NCI-H1436 (cell line): ENCODE measurements around the gene MAP3K20.
"Not testable (repeated sequence)": the region's sequence is repeated elsewhere in the genome, so short reads cannot be mapped to it uniquely, and the experiment has no call there.

ENCODE experiments used
- DNase-seq: peaks from one replicate; lab custom pipeline; 2025; lab: John Stamatoyannopoulos, UW

The MAP3K20 gene

GRCh38 chr2:173281898-173282297 lies 206.3 kb downstream of the MAP3K20 start:
- DNase-seq = not testable (repeated sequence)

- no peak for DNase-seq
Measured at GRCh38 chr2:173282795-173283545, 207.3 kb downstream of the MAP3K20 start.

GRCh38 chr2:173286153-173286809 lies 210.6 kb downstream of the MAP3K20 start:
- no peak for DNase-seq

GRCh38 chr2:173287594-173287993 lies 211.9 kb downstream of the MAP3K20 start:
- DNase-seq = no peak

- no peak for DNase-seq
Measured at GRCh38 chr2:173288561-173288960, 212.9 kb downstream of the MAP3K20 start.

GRCh38 chr2:173290046-173290445 lies 214.4 kb downstream of the MAP3K20 start:
- DNase-seq = no peak

- no peak for DNase-seq
Measured at GRCh38 chr2:173290518-173290917, 214.9 kb downstream of the MAP3K20 start.

DNA sequence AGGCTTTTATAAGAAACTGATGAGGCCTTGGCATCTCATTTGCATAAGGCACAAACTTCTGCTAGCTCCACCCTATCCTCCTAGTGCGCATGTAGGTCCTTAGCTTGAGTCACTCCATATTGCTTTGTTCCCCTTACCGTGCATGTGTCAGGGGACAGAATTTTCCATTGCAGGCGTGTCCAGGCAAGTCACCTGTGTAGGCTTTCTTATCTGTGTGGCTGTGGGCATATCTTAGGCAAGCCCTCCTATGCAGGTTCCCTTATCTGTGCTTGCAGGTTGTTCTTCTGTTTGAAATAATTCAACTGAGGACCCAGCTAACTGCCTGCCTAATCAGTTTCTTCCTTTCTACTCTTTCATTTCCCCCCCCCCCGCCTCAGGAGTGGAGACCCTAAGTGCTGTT lies 215.8 kb downstream of the MAP3K20 start:
- no peak for DNase-seq

- DNase-seq = no peak
Measured at GRCh38 chr2:173296235-173296634, 220.6 kb downstream of the MAP3K20 start.

DNA sequence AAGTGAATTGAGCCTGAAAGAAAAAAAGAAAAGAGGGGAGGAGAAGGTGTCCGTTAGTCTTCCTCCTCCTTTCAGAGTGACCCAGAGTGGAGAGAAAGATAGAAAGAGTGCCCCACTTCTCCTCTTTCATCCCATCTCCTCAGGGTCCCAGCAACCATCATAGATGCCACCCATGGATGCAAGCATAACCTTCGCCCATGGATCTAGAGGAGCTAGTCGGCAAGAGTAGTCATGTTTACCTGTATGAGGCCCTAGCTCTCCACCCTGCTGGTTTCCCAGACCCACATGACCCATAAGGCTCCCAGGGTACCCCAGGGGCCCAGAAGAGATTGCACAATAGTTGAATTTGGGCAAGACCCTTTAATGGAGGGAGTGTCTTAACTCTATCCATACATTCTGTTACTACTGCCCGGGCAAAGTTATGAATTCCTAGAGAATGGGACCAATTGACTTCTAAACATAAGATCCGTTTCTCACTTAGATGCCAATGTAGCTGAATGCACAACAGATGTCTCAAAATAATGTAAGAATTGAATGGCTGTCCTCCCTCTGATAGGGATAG lies 223.0 kb downstream of the MAP3K20 start:
- DNase-seq = no peak

DNA sequence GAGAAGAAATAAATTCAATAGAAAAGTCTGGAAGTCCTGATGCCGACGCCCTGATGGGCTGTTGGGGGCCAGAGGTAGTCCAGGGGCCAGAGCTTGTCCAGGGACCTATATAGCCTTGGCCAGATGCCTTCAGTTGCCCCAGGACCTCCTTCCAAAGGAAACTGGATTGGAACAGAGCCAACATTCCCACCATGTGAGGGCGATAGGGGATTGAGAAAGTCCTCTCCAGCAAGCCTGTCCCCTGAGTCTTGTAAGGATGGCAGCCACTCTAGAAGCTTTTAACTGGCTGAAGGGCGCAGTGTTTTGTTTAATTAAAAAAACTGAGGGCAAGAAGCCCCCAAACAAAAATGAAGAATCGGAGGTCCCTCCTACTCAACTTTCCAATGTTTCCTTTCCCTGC lies 224.1 kb downstream of the MAP3K20 start:
- no peak for DNase-seq

- no peak for DNase-seq
Measured at GRCh38 chr2:173300458-173300857, 224.8 kb downstream of the MAP3K20 start.

DNA sequence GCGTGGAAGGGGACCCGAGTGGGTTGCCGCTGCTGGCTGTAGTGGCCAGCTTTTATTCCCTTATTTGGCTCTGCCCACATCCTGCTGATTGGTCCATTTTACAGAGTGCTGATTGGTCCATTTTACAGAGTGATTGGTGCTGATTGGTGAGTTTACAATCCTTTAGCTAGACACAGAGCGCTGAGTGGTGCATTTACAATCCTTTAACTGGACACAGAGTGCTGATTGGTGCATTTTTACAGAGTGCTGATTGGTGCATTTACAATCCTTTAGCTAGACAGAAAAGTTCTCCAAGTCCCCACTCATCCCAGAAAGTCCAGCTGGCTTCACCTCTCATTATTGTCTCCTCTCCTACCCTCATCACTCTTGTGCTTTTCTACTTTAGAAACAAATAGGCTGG lies 225.9 kb downstream of the MAP3K20 start:
- not testable (repeated sequence) for DNase-seq

DNA sequence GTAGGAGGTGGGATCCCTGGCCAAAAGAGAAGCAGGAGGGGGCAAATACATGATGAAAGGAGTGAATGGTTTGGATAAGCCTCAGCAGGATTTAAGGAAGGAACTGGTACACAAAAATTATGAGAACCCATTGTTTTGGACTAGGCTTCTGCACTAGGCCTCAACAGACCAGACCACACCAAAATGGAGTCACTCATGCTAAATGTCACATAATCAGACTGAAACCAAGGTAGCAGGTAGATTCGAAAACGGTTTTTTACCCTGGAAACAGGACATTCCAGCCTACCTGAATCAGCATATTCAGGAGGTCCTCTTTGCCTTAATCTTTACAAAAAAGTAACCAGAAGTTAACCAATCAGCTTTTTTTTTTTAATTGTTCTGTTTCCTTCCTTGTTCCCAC lies 229.7 kb downstream of the MAP3K20 start:
- DNase-seq = no peak

GRCh38 chr2:173307293-173307692 lies 231.6 kb downstream of the MAP3K20 start:
- DNase-seq = no peak

GRCh38 chr2:173309370-173309769 lies 233.7 kb downstream of the MAP3K20 start:
- DNase-seq = not testable (repeated sequence)

DNA sequence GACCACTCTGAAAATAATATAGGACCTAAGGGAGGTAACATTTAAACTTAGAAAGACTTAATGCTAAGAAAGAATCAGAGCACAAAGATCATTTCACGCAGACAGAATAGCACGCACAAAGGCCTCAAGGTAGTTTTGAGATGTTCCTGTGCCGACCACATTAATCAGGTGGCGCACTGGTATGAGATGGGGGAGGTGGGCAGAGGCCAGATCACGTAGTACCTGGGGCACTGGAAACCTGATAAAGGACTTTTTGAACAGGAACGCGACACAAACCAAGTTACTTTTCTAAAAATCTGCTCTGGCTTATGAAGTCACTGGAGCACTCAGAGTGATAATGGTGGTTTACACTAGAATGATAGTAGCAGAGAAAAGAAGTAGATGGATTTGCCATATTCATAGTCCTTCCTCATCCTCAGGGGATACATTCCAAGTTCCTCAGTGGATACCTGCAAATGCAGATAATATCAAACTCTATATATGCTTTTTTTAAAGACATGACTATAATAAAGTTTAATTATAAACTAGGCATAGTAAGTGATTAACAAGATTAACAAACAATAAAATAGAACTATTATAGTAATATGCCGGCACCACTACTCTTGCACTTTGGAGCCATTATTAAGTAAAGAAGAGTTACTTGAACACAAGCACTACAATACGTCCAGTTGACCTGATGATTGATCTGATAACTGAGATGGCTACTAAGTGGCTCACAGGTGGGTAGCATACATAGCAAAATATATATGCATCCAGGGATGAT lies 236.4 kb downstream of the MAP3K20 start:
- DNase-seq = no peak
